Choroid plexus epithelial cell (primary cell): ENCODE measurements around the gene PTEN.

Experiments
- DNase-seq: peaks from one replicate; pipeline ENCODE4 v3.0.0-alpha.2; 2010; ENCODE audit warnings: low read depth
- H3K4me3 ChIP-seq: 2 replicates; pipeline ENCODE4 v1.5.1; 2011; ENCODE audit warnings: low read depth, mild to moderate bottlenecking, control low read depth, low read length, moderate library complexity
- CTCF ChIP-seq: conservative IDR thresholded peaks from 2 replicates; pipeline ENCODE4 v1.5.1; 2011; ENCODE audit warnings: low read depth, mild to moderate bottlenecking, control low read depth, inconsistent platforms, low read length, moderate library complexity

PTEN gene

DNA sequence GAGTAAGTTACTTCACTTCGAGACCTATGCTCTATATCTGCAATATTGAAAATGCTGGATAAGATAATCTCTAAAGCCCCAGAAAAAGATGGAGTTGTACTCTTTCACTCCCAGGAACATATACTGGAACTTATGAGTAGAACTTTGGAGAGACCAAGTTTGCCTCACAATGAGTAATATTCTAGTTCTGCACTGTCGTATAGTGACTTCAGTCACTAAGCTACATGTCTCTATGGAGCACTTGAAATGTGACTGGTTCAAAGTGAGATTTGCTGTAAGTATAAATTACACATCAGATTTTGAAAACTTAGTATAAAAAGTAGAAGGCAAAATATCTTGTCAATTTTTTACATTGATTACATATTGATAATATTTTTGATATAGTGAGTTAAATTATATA is 116.4 kb downstream of the PTEN start:
- DNase-seq, result no peak
- no peak overlapping the region for H3K4me3 ChIP-seq
- TF ChIP-seq CTCF, result no peak

DNA sequence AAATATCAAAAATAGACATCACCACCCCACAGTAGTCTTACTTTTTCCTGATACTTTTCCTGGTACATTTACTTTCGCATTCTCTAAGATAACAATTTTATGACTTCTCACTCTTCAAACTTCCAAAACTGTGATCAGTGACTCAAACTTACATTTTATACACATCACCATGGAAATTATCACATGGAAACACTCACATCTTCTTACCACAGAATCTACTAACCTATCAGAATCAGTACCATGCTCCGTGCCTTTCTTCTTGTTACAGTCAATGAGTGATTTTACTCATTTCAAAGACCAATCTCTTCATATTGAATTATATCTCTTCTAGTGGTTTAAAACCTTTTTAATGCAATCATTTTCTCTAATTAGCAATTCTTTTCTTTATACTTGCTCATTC is 120.3 kb downstream of the PTEN start:
- TF ChIP-seq CTCF, result no peak
- H3K4me3 ChIP-seq, result no peak overlapping the region
- no peak for DNase-seq

- TF ChIP-seq CTCF, result no peak
- no peak overlapping the region for H3K4me3 ChIP-seq
- no peak for DNase-seq
Measured at GRCh38 chr10:87987206-87987605, 123.8 kb downstream of the PTEN start.

GRCh38 chr10:87991946-87992345 is 128.5 kb downstream of the PTEN start:
- H3K4me3 ChIP-seq, result no peak overlapping the region
- DNase-seq, result no peak
- TF ChIP-seq CTCF, result no peak

- DNase-seq, result peak; percentile 64
- no peak for TF ChIP-seq CTCF
- H3K4me3 ChIP-seq, result no peak overlapping the region
Measured at GRCh38 chr10:88004451-88004850, 141.0 kb downstream of the PTEN start.

DNA sequence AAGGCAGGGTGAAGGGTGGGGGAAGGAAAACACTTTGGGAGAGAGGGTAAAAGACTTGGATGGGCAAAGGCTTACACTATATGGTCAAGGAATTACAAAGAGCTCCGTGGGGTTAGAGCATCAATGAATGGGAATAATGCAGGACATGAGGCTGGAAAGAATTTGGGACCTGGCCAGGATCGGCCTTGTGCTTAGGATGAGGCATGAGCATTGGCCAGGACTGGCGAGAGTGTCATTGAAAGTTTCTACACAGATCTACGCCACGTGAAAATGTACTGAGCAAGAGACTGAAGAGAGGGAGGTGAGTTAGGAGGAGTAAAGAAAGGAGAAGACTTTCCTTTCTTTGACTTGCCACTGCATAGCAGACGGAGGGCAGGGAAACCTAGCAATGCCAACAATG is 142.8 kb downstream of the PTEN start:
- TF ChIP-seq CTCF, result no peak
- DNase-seq, result no peak
- H3K4me3 ChIP-seq, result no peak overlapping the region

DNA sequence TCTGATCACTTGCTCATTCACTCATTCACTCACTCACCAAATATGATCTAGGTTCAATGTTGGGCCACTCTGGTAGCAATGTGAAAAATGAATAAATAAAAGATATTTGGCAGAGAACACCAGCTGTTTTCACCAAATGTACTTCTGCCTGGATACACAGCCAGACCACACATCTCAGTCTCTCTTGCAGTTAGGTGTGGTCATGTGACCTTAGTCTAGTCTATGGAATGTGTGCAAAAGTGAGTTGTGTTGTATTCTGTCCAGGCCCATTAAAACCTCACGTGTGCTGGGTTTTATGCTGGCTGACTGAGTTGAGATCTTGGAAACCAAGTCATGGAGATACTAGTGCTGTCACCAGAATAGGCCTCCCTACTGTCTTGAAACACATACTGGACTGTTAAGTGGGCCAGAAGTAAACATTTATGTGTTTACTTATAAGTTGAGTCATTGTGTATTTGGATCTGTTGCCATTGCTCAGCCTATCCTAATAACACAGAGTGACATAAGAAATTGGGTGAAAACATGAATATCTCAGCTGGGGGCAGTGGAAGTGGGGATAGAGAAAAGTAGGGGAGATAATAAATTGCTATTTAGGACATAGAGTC is 145.5 kb downstream of the PTEN start:
- no peak overlapping the region for H3K4me3 ChIP-seq
- no peak for TF ChIP-seq CTCF
- DNase-seq, result no peak
